Activated CD8-positive, alpha-beta memory T cell treated with anti-CD3 and anti-CD28 coated beads for 48 hours (primary cell): ENCODE measurements around the gene SCRT2.

Experiments used
- DNase-seq, 3 experiments: peaks; one replicate each; pipeline ENCODE4 v3.0.0-alpha.2; 2020; ENCODE audit warnings: low read depth in 2 of 3, low spot score in 2 of 3

The SCRT2 gene

DNA sequence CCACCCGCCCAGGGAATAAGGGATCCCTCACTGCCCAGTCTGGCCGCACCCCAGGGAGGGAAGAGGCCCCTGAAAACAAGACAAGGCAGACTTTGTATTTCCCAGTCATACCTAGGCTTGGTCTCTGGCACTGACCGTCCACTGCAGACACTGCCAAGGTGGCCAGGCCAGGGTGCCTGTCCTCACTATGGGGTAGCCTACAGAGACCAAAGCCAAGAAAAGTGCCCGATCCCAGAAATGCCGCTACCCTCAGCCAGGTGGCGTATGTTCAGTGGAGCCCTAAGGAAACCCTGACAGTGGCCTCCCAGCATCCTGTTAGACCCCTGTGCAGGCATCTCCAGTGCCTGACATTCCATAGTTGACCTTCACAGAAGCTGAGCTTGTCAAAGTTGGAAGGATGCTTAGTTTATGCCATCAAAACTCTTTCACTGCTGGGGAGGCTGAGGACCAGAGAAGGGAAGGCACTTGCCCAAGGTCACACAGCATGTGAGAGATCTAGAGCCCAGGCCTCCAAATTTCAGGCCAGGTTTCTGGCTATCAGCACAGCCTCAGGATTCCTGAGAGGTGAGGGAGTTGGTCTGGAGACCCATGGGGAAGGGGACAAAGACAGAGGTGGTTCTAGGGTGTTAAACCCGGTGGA, 2.5 kb downstream of the SCRT2 start:
- no peak for DNase-seq

DNA sequence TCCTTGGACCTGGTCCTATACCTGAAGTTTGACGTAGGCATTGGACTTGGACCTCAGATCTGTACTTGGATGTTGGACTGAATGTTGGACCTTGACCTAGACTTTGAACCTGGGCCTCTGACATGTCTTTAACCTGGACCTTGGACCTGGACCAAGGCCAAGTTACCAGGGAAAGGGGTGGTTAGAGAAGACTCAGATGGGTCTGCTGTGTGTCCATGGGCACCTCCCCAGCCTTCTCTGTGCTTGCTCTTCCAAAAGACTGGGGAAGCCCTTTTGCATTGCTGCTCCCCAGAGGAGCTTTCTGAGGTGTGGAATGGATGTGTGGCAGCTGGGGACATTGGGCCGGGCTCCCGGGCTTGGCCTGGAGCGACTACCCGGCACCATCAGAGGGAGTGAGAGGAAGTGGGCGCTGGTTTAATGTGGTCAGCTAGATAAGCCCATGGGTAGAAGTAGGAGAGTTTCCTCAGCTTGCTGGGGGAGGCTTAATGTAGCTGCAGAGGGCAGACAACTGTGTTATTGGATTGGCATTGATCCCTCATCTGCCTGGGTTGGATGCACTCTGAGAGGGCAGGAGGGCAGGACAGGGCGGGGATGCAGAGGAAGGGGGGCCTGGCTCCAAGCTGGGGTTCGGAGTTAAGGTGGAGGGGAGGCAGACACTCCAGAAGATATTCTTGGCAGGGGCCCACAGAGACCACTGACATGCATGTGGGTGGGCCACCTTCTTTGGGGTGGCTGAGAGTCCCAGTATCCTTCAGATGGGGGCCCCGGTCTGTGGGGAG, 4.2 kb downstream of the SCRT2 start:
- DNase-seq: no peak

DNA sequence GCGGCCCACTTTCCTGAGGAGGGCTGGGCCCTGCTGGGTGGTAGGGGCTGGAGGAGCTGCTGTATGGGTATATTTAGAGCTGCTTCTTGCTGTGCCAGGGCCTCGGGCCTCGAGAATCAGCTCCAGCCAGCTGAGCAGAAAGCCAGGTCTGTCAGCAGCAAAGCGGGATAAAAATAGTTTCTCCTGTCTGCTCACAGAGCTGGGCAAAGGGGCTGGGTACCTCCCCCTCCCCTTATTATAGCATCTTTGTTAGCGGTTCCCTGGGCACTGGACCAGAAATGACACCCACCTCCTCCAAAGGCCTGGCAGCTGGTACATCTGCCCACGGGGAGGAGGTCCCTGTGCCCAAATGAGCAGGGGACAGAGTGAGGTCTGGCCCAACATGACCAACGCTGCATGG, 6.0 kb downstream of the SCRT2 start:
- DNase-seq: no peak

- DNase-seq: no peak
Observed at GRCh38 chr20:668638-669037, 7.0 kb downstream of the SCRT2 start.

DNA sequence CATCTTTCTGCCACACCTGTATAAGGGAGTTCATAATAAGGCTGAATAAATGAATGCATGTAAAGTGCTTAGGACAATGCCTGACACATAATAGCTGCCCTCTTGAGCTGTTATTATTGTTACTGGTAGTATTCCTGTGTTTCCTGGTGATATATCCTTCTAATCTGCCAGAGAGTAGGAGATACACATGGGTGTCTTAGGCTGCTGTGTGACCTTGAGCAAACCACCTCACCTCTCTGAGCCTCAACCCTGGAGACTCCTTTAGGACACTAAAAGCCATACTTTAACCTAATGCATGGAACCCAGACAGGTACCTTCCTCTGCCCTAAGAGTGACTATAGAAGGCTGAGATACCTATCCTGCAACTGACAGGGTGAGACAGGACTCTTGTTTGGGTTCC, 7.6 kb downstream of the SCRT2 start:
- no peak for DNase-seq

DNA sequence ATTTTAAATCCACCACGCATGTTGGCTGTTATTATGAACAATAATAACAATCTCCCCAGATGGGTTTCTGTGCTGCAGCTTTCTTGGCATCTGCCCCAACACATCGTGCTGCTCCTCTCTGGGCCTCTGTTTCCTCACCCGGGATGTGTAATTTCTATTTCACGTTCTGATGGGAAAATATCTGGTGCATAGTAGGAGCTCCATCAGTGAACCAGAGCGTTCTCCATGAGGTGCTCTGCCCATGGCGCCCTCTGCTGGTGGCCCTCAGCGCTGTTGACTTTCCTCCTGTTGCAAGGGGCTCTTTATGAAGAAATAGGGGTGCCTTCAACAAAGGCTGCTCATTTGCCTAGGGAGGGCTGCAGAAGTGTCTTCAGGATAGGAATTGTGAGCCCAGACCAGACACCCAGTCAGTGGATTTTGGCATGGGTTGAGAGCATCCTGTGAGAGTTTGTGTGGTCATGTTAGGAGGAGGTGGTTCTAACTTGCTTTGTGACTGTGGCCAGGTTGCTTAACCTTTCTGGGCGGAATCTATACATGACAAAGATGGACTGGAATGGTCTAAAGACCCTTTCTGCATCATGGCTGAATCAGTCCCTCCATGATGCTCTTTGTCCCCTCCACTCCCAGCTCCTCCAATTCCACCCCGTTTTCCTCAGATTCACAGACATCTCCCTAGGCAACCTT, 8.1 kb downstream of the SCRT2 start:
- peak in 2 of 3 experiments; percentile 33 to 58 for DNase-seq

DNA sequence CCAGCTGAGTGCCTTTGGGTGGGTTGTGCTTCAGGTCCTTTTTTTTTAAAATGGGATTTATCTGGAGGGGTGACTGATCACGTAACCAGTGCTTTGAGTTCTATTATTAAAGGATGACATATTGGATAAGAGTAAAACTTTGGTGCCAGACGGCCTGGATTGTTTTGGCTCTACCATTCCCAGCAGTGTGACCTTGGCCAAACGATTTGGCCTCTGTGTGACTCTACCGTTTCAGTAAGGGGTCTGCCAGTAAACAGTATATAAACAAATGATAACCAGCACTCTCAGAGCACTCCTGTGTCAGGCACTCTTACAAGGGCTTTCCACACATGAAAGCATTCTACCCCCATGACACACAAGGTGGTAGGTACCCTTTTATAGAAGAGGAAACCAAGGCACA, 8.7 kb downstream of the SCRT2 start:
- no peak for DNase-seq

DNA sequence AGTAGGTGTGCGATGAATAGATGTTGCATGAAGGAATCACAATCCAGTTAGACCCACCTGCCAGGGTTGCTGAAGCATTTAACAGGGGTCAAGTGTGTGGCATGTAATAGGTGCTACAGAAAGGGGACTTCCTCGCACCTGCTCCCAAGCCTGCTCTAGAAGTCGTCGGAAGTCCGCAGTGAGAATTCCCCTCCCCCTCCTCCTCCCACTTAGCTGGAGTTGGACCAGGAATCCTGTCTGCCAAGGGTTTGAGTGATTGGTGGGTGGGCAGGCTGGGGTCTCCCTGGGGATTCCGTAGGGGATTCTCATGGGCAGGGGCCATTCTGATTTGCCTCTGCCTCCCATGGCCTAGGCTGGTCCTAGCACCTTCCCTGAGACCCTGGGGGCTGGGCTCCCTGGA, 10.3 kb downstream of the SCRT2 start:
- DNase-seq: no peak

DNA sequence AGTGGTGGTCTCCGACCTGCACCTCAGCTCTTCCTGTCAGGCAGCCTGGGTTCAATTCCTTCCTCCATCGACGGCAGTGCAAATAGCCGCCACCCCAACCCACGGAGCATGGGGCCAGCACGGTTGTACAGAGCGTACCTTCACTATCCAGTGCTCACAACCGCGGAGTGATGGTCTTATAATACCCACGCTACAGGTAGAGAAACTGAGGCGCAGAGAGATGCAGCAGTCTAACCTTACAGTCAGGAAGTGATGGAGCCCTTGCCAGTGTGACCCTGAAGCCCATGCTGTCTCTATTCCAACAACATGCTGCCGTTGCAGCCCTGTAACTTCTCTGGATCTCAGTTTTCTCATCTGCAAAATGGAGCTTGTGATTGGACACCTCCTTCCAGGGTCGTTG, 11.0 kb downstream of the SCRT2 start:
- no peak for DNase-seq

DNA sequence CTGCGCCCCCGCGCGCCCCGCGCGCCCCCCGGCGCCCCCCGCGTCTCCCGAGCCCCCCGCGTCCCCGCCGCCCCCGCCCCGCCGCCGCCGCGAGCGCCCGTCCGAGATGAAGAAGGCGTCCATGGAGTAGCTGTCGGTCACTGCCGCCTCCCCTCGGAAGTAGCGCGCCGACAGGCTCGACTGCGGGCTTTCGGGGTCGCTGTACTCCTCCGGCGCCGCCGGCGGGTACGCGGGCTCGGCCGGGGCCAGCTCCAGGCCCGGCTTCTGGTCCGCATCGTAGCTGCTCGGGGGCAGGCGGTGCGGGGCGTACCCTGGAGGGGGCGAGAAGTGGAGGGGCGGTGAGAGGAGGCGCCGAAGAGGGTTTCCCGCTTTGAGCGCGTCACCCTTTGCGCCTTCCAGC, 11.5 kb downstream of the SCRT2 start:
- DNase-seq: no peak

GRCh38 chr20:663315-664090, 12.1 kb downstream of the SCRT2 start:
- no peak for DNase-seq

DNA sequence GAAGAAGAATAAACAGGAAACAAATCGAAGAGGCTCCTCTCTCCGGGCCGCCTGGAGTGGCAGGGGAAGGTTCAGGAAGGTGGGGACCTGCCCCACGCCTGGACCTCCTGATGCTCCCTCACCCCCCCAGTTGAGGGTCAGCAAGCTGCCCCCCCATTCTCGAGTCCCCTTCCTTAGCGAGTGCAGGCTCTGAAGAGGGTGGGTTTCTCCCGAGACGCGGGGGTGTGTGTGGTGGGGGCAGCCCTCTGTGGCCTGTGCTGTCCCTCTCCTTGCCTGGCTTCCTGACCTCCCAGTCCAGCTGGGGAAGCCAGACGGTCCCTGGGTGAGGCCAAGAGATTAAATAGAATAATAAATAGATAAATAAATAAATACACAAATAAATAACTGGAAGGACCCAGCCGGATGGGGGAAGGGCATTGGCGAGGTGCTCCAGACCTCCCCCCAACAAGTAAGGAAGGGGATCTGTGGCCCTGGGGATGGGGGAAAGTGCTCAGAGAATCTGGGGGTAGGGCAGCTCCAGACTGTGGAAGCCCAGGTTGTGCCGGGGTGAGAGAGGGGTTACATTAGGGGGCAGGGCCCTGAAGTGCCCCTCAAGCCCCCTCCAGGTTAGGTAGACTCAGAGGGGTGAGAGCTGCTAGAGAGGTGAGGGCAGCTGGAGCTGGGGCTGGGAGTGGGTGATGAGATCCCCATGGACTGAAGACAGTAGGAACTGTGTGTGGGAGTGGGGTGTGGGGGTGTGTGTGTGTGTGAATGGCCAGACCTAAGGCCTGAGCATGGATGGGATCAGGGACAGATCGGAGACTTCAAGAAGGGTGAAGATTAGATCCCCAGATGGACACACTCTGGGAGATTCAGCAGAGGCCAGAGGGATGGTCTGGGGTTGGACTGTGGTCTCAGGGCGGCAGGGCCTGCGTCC, 13.1 kb downstream of the SCRT2 start:
- no peak for DNase-seq

- no peak for DNase-seq
Observed at GRCh38 chr20:661474-662270, 13.9 kb downstream of the SCRT2 start.

- DNase-seq: no peak
Observed at GRCh38 chr20:658731-659291, 16.8 kb downstream of the SCRT2 start.

DNA sequence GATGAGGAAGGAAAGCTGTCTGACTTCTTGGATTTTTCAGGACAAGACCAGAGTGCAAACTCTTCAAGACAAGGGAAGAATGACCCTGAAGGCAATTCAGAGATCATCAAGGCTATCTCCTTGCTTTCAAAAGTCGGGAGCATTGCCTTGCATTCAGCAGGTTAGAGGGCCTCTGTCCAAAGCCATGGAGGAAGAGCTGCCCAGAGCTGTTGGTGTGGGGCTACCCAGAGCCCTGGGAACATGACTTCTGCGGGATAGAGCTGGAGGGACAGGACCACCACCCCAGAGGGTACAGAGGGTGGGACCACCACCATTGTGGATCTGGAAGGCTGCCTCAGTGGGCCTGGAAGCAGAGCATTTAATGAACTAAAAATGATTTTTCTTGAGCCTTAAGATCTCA, 17.4 kb downstream of the SCRT2 start:
- DNase-seq: no peak

GRCh38 chr20:655726-656624, 19.6 kb downstream of the SCRT2 start:
- DNase-seq: no peak

DNA sequence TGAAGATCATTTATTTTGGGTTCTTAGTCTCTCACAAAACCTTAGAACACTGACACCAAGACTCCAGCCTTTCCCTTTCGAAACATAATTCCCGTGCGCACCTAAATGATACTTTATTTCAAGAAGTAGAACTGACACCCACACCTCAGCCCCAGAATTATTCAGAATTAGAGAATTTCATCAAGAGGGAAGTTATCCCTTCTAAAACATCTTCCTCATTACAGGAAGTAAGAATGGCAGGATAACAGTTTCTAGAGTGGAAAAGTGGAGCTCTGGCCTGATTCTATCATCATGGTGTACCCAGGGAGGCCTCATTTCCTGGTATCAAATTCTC, 21.2 kb downstream of the SCRT2 start:
- DNase-seq: no peak

- no peak for DNase-seq
Observed at GRCh38 chr20:653590-654416, 21.8 kb downstream of the SCRT2 start.
